Endothelial cell of umbilical vein (primary cell): ENCODE data around the gene GPR183. TPM values are rescaled to one million over a fixed set of nuclear protein-coding genes. Genes with fewer than 3 reads are reported as not detected.

ENCODE experiments used
- BruUV-seq: library from RNA; stranded (reverse); fragments of 400-500 nt; replicated peaks from 2 replicates; lab custom pipeline; 2021; lab: Mats Ljungman, UMichigan
- CTCF ChIA-PET: fragments of 300-600, 350-600 bp; sonication (Branson Sonifier 250); formaldehyde crosslinking; loops from one replicate; lab custom pipeline; 2021; ENCODE audit warnings: antibody characterized with exemption, inconsistent platforms; lab: Charles Lee
- POLR2A ChIA-PET: fragments of 300-600, 350-600 bp; sonication (Branson Sonifier 250); formaldehyde crosslinking; loops from one replicate; lab custom pipeline; 2021; ENCODE audit warnings: antibody characterized with exemption, inconsistent platforms; lab: Charles Lee
- DNase-seq: peaks from one replicate; pipeline ENCODE4 v3.0.0-alpha.2; 2011; ENCODE audit warnings: low read depth, low spot score
- FAIRE-seq: peaks from 2 replicates; lab custom pipeline; 2011; peaks lifted over from hg19 to GRCh38; lab: Jason Lieb, UNC
- H2AFZ ChIP-seq: 2 replicates; pipeline ENCODE4 v1.6.0; 2012; ENCODE audit warnings: low read depth, low read length, control low read depth, inconsistent platforms
- H3K27ac ChIP-seq: 2 replicates; pipeline ENCODE4 v1.5.1; 2011; ENCODE audit warnings: low read depth, mild to moderate bottlenecking, control low read depth, low read length, moderate library complexity; ENCODE audit not compliant: insufficient read depth
- H3K27me3 ChIP-seq, 2 experiments: 2 replicates each; pipeline versions ENCODE4 v1.6.0 to v1.6.1; 2011; ENCODE audit warnings: low read length in 2 of 2, mixed read lengths in 1 of 2; ENCODE audit not compliant: control insufficient read depth in 2 of 2, insufficient read depth in 2 of 2
- H3K36me3 ChIP-seq, 2 experiments: 2 replicates in 1 of 2; 3 replicates in 1 of 2; pipeline ENCODE4 v1.5.1; 2011; ENCODE audit warnings: low read length in 2 of 2, mild to moderate bottlenecking in 1 of 2, moderate library complexity in 1 of 2; ENCODE audit not compliant: control insufficient read depth in 2 of 2, insufficient read depth in 2 of 2; ENCODE audit errors: extremely low read depth in 1 of 2
- H3K4me1 ChIP-seq: 3 replicates; pipeline ENCODE4 v1.5.1; 2011; ENCODE audit warnings: mild to moderate bottlenecking, low read length; ENCODE audit not compliant: control insufficient read depth, insufficient read depth; ENCODE audit errors: extremely low read depth
- H3K4me2 ChIP-seq: 2 replicates; pipeline ENCODE4 v1.6.1; 2011; ENCODE audit warnings: low read length, control low read depth, mixed read lengths; ENCODE audit not compliant: insufficient read depth
- H3K4me3 ChIP-seq, 3 experiments: fragments of 200-600 bp in 1 of 3; sonication (generic), shearing (Covaris generic) in 1 of 3; replicated peaks in 1 of 3; 2 replicates each; pipeline ENCODE4 v1.5.1; 2011 to 2016; ENCODE audit warnings: control low read depth in 3 of 3, low read length in 3 of 3, mild to moderate bottlenecking in 2 of 3, inconsistent platforms in 1 of 3, low read depth in 1 of 3, moderate library complexity in 1 of 3; ENCODE audit not compliant: insufficient read depth in 1 of 3
- H3K79me2 ChIP-seq: 2 replicates; pipeline ENCODE4 v1.6.0; 2012; ENCODE audit warnings: low read length, inconsistent platforms; ENCODE audit not compliant: control insufficient read depth, insufficient read depth
- H3K9ac ChIP-seq: replicated peaks from 2 replicates; pipeline ENCODE3; 2011; ENCODE audit warnings: low read length, control low read depth; ENCODE audit not compliant: insufficient read depth; ENCODE audit errors: extremely low read depth
- H3K9me1 ChIP-seq: replicated peaks from 3 replicates; pipeline ENCODE4 v1.6.0; 2011; ENCODE audit warnings: mild to moderate bottlenecking, low read length; ENCODE audit not compliant: control insufficient read depth, insufficient read depth; ENCODE audit errors: extremely low read depth
- H3K9me3 ChIP-seq: replicated peaks from 2 replicates; pipeline ENCODE4 v1.5.1; 2012; ENCODE audit warnings: low read length, inconsistent platforms; ENCODE audit not compliant: control insufficient read depth, insufficient read depth
- H4K20me1 ChIP-seq: replicated peaks from 2 replicates; pipeline ENCODE3; 2011; ENCODE audit warnings: mild to moderate bottlenecking, low read length; ENCODE audit not compliant: control insufficient read depth, insufficient read depth; ENCODE audit errors: extremely low read depth
- CTCF ChIP-seq, 2 donors: IDR thresholded peaks; 1 replicate in 1 of 2; 2 replicates in 1 of 2; pipeline ENCODE4 v1.5.1; 2011; ENCODE audit warnings: low read length in 2 of 2, mild to moderate bottlenecking in 2 of 2, moderate library complexity in 2 of 2, control low read depth in 1 of 2, inconsistent platforms in 1 of 2, low read depth in 1 of 2; ENCODE audit not compliant: insufficient read depth in 1 of 2; ENCODE audit errors: extremely low read depth in 1 of 2
- EZH2 ChIP-seq: IDR thresholded peaks from 2 replicates; pipeline ENCODE4 v1.6.1; 2012; ENCODE audit warnings: borderline replicate concordance, low read depth, mild to moderate bottlenecking, moderate library complexity, low read length, inconsistent platforms; ENCODE audit not compliant: severe bottlenecking
- FOS ChIP-seq: IDR thresholded peaks from 2 replicates; pipeline ENCODE4 v1.6.1; 2011; ENCODE audit warnings: mild to moderate bottlenecking, low read length, moderate library complexity, borderline replicate concordance; ENCODE audit not compliant: insufficient read depth
- GATA2 ChIP-seq: IDR thresholded peaks from 2 replicates; pipeline ENCODE4 v1.7.0; 2011; ENCODE audit warnings: low read depth, mild to moderate bottlenecking, moderate library complexity, mixed read lengths, low read length; ENCODE audit not compliant: insufficient read length, insufficient read depth
- JUN ChIP-seq: IDR thresholded peaks from 2 replicates; pipeline ENCODE4 v1.6.1; 2011; ENCODE audit warnings: borderline replicate concordance, low read depth; ENCODE audit not compliant: insufficient read length, insufficient read depth
- MYC ChIP-seq: IDR thresholded peaks from one replicate; pipeline ENCODE4 v1.6.1; 2011; ENCODE audit warnings: mild to moderate bottlenecking, low read depth, low read length
- POLR2A ChIP-seq: IDR thresholded peaks from 2 replicates; pipeline ENCODE4 v1.6.1; 2012; ENCODE audit warnings: low read depth, mild to moderate bottlenecking, control low read depth, low read length
- POLR2AphosphoS5 ChIP-seq: IDR thresholded peaks from 2 replicates; pipeline ENCODE4 v1.6.1; 2012; ENCODE audit warnings: low read depth, mild to moderate bottlenecking, control low read depth, low read length, moderate library complexity; ENCODE audit not compliant: insufficient read depth
- dilution Hi-C: fragments of 300-500 bp; cut with MboI; formaldehyde crosslinking; loops from one replicate; pipeline ENCODE4 v1.15.0; 2019; ENCODE audit warnings: low sequenced_read_pairs; ENCODE audit not compliant: extremely low pct_ligation_motif_present
- intact Hi-C: fragments of 100-400 bp; cut with micrococcal nuclease; formaldehyde crosslinking; loops from one replicate; pipeline ENCODE4 v1.10.0; 2022
- polyA plus RNA-seq, 4 experiments: library from polyadenylated mRNA; depleted of rRNA in 3 of 4; stranded (reverse) in 3 of 4; unstranded in 1 of 4; fragments of >200 nt; gene quantifications; 2 replicates each; pipeline versions ENCODE4 v1.2.1 to v1.2.3, GENCODE V29; 2011 to 2012; ENCODE audit warnings: missing spikeins in 1 of 4
- total RNA-seq: library from RNA; stranded (reverse); gene quantifications from 2 replicates; pipeline ENCODE4 v1.2.3, GENCODE V29; 2021
- TF ChIP-seq, protein P1 (sequence below): IDR thresholded peaks from 2 replicates; pipeline ENCODE4 v1.6.1; 2011; ENCODE audit not compliant: insufficient read depth, insufficient read length

GPR183 gene
- total and polyA plus RNA-seq, 2 donors (not counting 3 experiments of a cell fraction or from before 2014, with no cell fraction given) = 0.23 TPM; not detected in 1

DNA sequence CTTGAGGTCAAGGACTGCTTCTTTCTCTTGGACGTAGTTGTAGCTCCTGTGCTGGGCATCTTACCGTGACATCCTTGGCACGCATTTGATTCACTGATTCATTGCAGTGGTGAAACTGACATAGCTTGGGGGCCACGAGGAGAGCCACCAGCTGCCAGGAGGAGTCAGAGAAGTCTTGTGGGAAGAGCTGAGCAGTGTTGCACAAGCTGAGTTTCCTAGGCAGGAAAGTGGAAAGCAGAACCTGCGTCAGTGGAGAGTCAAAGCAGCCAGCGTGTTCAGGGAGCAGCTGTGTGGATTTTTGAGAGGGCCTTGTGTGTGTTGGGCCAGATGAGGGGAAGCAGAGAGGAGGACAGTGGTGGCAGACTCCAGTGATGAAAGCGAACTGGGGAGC, 5.3 kb upstream of the GPR183 start:
- Histone ChIP-seq H3K9ac (no peak overlapping the region), H3K9me1 (no peaks in the 10 kb centered on the region), H3K27ac (peak overlapping the region; percentile 1), H3K4me1 (peaks cover 39% of the 10 kb centered on the region), H3K27me3 (no peaks in the 10 kb centered on the region), H3K79me2 (no peaks in the 10 kb centered on the region), H3K36me3 (no peaks in the 10 kb centered on the region), H3K4me2 (no peak overlapping the region), H4K20me1 (no peaks in the 10 kb centered on the region), H3K4me3 (no peak overlapping the region), H2AFZ (no peak overlapping the region), H3K9me3 (no peaks in the 10 kb centered on the region)
- dilution Hi-C loops = no loop called here
- intact Hi-C loops = loop anchor here (5.0 kb wide), 1 partner anchor 75 kb away; no protein-coding TSS in a partner anchor
- BruUV-seq = no TSS peak
- FAIRE-seq (no peak), DNase-seq (no peak)
- POLR2A ChIA-PET = no interaction called here
- CTCF ChIA-PET = interaction anchor here (1.2 kb wide), 1 partner anchor 43 kb away, joined by 5 read pairs; no protein-coding TSS in a partner anchor
- no peak for TF ChIP-seq CTCF (IDR thresholded peaks at IDR 0.05; ENCODE audit: extremely low read depth in 1 of 2, insufficient read depth in 1 of 2, low read depth in 1 of 2, low read length in 2 of 2)
- TF ChIP-seq GATA2 = no peak
- TF ChIP-seq, protein P1, sequence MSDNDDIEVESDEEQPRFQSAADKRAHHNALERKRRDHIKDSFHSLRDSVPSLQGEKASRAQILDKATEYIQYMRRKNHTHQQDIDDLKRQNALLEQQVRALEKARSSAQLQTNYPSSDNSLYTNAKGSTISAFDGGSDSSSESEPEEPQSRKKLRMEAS = no peak
- no peak for TF ChIP-seq MYC
- TF ChIP-seq POLR2AphosphoS5 = no peak
- TF ChIP-seq POLR2A = no peak
- TF ChIP-seq FOS = no peak
- TF ChIP-seq EZH2 = no peak
- TF ChIP-seq JUN = no peak
